Stomach (tissue), 4 donors: ENCODE results near the gene PAGR1.

Experiments used
- POLR2A ChIP-seq, 4 donors: fragments of 450-650 bp; IDR thresholded peaks; one replicate each; pipeline ENCODE4 v1.6.1; 2016; ENCODE audit warnings: antibody characterized with exemption in 4 of 4, control low read depth in 2 of 4, mild to moderate bottlenecking in 1 of 4, moderate library complexity in 1 of 4
- POLR2AphosphoS5 ChIP-seq, 3 donors: sonication (generic); formaldehyde crosslinking; IDR thresholded peaks; one replicate each; pipeline ENCODE4 v1.6.1; 2016; ENCODE audit warnings: antibody characterized with exemption in 3 of 3
- TF ChIP-seq, protein P1 (sequence below), 7 experiments: fragments of 450-650 bp in 4 of 7; fragments of 200-600 bp in 3 of 7; sonication (generic) in 3 of 7; IDR thresholded peaks; one replicate each; pipeline ENCODE4 v1.5.1; 2016 to 2019; ENCODE audit warnings: antibody characterized with exemption in 7 of 7, control low read depth in 2 of 7, mild to moderate bottlenecking in 1 of 7

DNA sequence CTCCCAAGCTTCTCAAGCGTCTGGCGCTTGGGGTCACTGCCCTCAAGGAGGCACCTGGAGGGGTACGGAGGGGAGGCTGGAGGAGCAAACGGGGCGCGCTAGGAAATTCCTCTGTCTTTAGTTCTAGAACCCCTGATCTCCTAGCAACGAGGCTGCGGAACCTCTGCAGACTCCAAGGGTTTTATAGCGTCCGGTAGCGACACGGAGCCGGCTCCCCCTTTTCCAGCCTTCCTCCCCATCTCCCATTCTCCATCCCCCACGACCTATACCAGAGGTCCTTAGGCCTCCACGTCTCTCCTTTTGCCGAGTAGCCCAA, 47.7 kb downstream of the PAGR1 start:
- TF ChIP-seq, protein P1, sequence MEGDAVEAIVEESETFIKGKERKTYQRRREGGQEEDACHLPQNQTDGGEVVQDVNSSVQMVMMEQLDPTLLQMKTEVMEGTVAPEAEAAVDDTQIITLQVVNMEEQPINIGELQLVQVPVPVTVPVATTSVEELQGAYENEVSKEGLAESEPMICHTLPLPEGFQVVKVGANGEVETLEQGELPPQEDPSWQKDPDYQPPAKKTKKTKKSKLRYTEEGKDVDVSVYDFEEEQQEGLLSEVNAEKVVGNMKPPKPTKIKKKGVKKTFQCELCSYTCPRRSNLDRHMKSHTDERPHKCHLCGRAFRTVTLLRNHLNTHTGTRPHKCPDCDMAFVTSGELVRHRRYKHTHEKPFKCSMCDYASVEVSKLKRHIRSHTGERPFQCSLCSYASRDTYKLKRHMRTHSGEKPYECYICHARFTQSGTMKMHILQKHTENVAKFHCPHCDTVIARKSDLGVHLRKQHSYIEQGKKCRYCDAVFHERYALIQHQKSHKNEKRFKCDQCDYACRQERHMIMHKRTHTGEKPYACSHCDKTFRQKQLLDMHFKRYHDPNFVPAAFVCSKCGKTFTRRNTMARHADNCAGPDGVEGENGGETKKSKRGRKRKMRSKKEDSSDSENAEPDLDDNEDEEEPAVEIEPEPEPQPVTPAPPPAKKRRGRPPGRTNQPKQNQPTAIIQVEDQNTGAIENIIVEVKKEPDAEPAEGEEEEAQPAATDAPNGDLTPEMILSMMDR (IDR thresholded peaks at IDR 0.05): no peak
- TF ChIP-seq POLR2AphosphoS5 (IDR thresholded peaks at IDR 0.05): no peak
- no peak for TF ChIP-seq POLR2A (IDR thresholded peaks at IDR 0.05)
